ENCODE results near the gene TSR1. TPM values are rescaled to one million over a fixed set of nuclear protein-coding genes. Genes with fewer than 3 reads are reported as not detected.

Gene TSR1
- total RNA-seq, 1 experiment from 2014 or later, result 44.7 TPM

- no peaks in the 10 kb centered on the region for H3K27me3 ChIP-seq (ENCODE audit: control insufficient read depth, insufficient read depth, low read length)
- TF ChIP-seq REST (IDR thresholded peaks at IDR 0.05; ENCODE audit: insufficient read depth in 1 of 2, low read depth in 2 of 2, low read length in 1 of 2) (no peak), POLR2AphosphoS5 (IDR thresholded peaks at IDR 0.05; ENCODE audit: low read depth, low read length) (no peak), TCF7L2 (IDR thresholded peaks at IDR 0.05; ENCODE audit: low read depth, low read length) (no peak), SIN3A (IDR thresholded peaks at IDR 0.05; ENCODE audit: borderline replicate concordance, insufficient read depth, low read depth, low read length) (no peak)
- TF ChIP-seq, protein P1, sequence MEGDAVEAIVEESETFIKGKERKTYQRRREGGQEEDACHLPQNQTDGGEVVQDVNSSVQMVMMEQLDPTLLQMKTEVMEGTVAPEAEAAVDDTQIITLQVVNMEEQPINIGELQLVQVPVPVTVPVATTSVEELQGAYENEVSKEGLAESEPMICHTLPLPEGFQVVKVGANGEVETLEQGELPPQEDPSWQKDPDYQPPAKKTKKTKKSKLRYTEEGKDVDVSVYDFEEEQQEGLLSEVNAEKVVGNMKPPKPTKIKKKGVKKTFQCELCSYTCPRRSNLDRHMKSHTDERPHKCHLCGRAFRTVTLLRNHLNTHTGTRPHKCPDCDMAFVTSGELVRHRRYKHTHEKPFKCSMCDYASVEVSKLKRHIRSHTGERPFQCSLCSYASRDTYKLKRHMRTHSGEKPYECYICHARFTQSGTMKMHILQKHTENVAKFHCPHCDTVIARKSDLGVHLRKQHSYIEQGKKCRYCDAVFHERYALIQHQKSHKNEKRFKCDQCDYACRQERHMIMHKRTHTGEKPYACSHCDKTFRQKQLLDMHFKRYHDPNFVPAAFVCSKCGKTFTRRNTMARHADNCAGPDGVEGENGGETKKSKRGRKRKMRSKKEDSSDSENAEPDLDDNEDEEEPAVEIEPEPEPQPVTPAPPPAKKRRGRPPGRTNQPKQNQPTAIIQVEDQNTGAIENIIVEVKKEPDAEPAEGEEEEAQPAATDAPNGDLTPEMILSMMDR (IDR thresholded peaks at IDR 0.05), result no peak
- ChIA-PET POLR2A (no interaction called here), CTCF (interaction anchor here (0.6 kb wide), 1 partner anchor 24 kb away, joined by 5 read pairs; no protein-coding TSS in a partner anchor)
- peaks cover 12% of the 10 kb centered on the region for H3K4me1 ChIP-seq (ENCODE audit: control insufficient read depth, insufficient read depth, low read length)
- ATAC-seq (no peak), DNase-seq (ENCODE audit: low read depth, low spot score) (no peak)
- no TSS peak for BruUV-seq (replicated peaks)
- no peak overlapping the region for H3K27ac ChIP-seq (ENCODE audit: low read length)
- H3K4me3 ChIP-seq (ENCODE audit: low read depth in 2 of 2, low read length in 2 of 2), result no peak overlapping the region
- no peaks in the 10 kb centered on the region for H3K9me3 ChIP-seq (ENCODE audit: control insufficient read depth, insufficient read depth, low read depth, low read length)
- no peaks in the 10 kb centered on the region for H3K36me3 ChIP-seq (ENCODE audit: control insufficient read depth, insufficient read depth, low read length)
- in situ Hi-C loops (cut with HindIII; ENCODE audit: low pct_unique_long_range_greater_than_20kb, low sequenced_read_pairs), result no loop called here
- intact Hi-C loops (cut with micrococcal nuclease; ENCODE audit: unreplicated experiment), result no loop called here
Measured at GRCh38 chr17:2379489-2380225, 43.4 kb upstream of the TSR1 start.

DNA sequence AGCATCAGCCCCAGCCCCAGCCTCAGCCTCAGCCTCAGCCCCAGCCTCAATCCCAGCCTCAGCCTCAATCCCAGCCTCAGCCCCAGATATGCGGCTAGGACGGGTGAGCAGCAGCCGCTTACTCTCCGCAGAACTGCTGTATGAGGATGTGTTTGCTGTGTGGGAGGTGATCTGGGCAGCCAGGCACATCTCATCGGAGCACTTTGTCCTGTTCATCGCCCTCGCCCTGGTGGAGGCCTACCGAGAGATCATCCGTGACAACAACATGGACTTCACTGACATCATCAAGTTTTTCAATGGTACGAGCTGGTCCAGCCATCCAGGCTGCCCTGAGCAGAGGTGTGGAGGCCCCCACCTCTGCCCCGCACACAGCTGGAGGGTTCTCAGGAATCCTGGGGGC lies 42.6 kb upstream of the TSR1 start:
- no TSS peak for BruUV-seq (replicated peaks)
- ChIA-PET CTCF (no interaction called here), POLR2A (interaction anchor here (0.7 kb wide), 1 partner anchor 296 kb away, joined by 3 read pairs; no protein-coding TSS in a partner anchor)
- Histone ChIP-seq H3K4me3 (ENCODE audit: low read depth in 2 of 2, low read length in 2 of 2) (no peak overlapping the region), H3K36me3 (ENCODE audit: control insufficient read depth, insufficient read depth, low read length) (no peaks in the 10 kb centered on the region), H3K4me1 (ENCODE audit: control insufficient read depth, insufficient read depth, low read length) (peaks cover 5% of the 10 kb centered on the region), H3K9me3 (ENCODE audit: control insufficient read depth, insufficient read depth, low read depth, low read length) (no peaks in the 10 kb centered on the region), H3K27ac (ENCODE audit: low read length) (no peak overlapping the region), H3K27me3 (ENCODE audit: control insufficient read depth, insufficient read depth, low read length) (no peaks in the 10 kb centered on the region)
- in situ Hi-C loops (cut with HindIII; ENCODE audit: low pct_unique_long_range_greater_than_20kb, low sequenced_read_pairs), result no loop called here
- intact Hi-C loops (cut with micrococcal nuclease; ENCODE audit: unreplicated experiment), result no loop called here
- DNase-seq (ENCODE audit: low read depth, low spot score), result no peak
- no peak for ATAC-seq
- TF ChIP-seq REST (IDR thresholded peaks at IDR 0.05; ENCODE audit: insufficient read depth in 1 of 2, low read depth in 2 of 2, low read length in 1 of 2) (no peak), SIN3A (IDR thresholded peaks at IDR 0.05; ENCODE audit: borderline replicate concordance, insufficient read depth, low read depth, low read length) (no peak), TCF7L2 (IDR thresholded peaks at IDR 0.05; ENCODE audit: low read depth, low read length) (no peak), POLR2AphosphoS5 (IDR thresholded peaks at IDR 0.05; ENCODE audit: low read depth, low read length) (no peak)
- TF ChIP-seq, protein P1 (IDR thresholded peaks at IDR 0.05), result no peak
